ENCODE data around the gene CD226.

DNA sequence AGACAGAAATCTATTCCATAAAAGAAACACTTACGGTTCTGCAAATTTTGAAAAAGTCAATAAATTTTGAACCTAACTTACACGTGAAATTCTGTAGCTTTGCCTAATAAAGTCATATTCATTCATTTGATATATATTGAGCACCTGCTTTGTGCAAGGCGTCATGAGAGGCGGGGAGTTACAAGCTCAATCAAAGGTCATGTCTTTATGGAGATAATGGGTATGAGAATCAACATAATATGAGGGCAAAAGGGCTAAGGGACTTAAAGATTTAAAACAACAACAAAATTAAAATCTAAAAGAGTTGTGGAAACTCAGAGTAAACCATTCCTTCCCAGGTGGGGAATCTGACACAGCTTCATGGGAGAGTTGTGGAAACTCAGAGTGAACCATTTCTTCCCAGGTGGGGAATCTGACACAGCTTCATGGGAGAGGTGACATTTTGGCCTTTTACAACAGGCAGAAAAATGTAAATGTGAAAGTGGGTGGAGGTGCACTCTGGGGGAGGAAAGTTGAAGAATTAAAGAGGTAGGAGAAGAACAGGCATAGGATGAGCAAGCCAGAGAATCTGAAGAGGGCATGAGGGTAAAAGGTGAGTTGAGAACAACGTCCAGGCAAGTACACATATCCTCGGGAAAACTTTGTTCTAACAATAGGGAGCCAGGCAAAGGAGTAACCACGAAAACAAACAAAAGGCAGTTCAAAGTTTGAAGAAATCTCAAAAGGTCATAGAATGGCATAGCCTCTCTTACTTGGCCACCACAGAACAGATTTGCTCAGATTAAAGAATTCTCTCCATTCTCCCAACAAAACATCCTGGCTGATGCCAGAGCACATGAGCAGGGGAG is 49.5 kb upstream of the CD226 start:
- no peak for TF ChIP-seq ZNF274 (IDR thresholded peaks at IDR 0.05; ENCODE audit: low read depth, low read length)
- TF ChIP-seq YY1 (IDR thresholded peaks at IDR 0.05; ENCODE audit: insufficient read depth, insufficient read length), result no peak
- no peak for TF ChIP-seq SUZ12 (IDR thresholded peaks at IDR 0.05; ENCODE audit: extremely low read depth, insufficient read depth, insufficient read length)
